ENCODE data around the gene CD96.

DNA sequence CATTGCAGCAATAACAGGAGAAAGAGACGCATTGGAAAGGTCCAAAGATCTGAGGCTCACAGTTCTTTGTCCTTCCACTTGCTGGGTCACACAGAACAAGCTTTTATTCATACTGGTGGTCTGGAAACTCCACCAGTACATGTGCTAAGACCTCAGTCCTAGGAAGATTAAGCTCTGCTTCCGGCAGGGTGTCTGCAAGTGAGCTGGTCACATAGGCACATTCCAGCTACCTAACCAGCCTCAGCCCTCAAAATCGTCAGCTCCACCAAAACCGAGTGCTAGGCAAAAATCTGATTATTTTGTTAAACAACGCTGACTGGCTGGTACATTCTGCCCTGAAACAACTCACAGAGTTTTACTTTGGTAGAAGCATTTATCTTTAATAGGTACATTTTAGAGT, 50.9 kb downstream of the CD96 start:
- TF ChIP-seq, protein P1, sequence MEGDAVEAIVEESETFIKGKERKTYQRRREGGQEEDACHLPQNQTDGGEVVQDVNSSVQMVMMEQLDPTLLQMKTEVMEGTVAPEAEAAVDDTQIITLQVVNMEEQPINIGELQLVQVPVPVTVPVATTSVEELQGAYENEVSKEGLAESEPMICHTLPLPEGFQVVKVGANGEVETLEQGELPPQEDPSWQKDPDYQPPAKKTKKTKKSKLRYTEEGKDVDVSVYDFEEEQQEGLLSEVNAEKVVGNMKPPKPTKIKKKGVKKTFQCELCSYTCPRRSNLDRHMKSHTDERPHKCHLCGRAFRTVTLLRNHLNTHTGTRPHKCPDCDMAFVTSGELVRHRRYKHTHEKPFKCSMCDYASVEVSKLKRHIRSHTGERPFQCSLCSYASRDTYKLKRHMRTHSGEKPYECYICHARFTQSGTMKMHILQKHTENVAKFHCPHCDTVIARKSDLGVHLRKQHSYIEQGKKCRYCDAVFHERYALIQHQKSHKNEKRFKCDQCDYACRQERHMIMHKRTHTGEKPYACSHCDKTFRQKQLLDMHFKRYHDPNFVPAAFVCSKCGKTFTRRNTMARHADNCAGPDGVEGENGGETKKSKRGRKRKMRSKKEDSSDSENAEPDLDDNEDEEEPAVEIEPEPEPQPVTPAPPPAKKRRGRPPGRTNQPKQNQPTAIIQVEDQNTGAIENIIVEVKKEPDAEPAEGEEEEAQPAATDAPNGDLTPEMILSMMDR (IDR thresholded peaks at IDR 0.05), result no peak
- no peak for TF ChIP-seq ZFX (IDR thresholded peaks at IDR 0.05; ENCODE audit: borderline replicate concordance)

Data from 22Rv1 (cell line).